ENCODE data around the gene OR6M1. TPM values are rescaled to one million over a fixed set of nuclear protein-coding genes. Genes with fewer than 3 reads are reported as not detected.

OR6M1 gene
- total and polyA plus RNA-seq, 4 donors, result not detected

DNA sequence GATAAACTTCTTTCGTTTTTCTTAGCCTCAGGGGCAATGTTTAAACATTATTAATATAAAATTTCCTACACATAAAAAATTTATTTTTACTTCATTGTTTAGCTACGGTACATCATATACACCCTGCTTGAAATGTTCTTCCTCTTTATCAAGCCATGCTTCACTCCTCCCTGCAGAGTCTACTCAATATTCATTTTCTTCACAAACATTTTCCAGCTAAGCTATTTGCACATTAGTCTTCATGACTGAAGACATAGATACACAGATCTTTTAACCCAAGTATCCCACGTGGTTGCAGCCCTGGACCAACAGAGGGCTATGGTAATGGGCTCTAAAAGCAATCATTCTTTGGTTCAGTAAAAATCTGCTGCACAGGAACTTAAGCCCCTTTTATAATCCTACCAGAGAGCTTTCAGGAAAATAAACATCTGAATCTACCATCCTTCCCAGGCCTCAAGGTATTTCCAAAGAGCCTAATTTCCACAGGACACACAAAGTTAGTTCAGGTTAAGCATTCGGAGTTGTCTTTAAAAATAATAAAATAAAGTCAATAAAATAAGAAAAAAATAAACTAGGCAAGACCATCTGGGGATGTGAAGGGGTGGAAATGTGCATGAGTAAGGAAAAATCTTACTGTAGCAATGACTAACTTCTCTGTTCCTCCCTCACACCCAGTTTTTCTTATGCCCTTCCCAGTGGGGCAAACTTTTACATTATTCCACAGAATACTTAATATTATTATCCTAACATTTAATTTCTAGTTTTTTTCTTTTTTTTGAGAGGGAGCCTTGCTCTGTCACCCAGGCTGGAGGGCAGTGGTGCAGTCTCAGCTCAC is 30.2 kb downstream of the OR6M1 start:
- Histone ChIP-seq H3K36me3 (ENCODE audit: control insufficient read depth in 4 of 4, insufficient read depth in 3 of 4, low read depth in 1 of 4, low read length in 3 of 4) (no peaks in the 10 kb centered on the region), H3K9me3 (ENCODE audit: control insufficient read depth in 4 of 4, low read length in 3 of 4) (no peaks in the 10 kb centered on the region), H3K4me1 (ENCODE audit: control insufficient read depth in 4 of 4, insufficient read depth in 4 of 4, low read length in 3 of 4) (no peaks in the 10 kb centered on the region), H3K9ac (ENCODE audit: low read depth in 1 of 2, low read length in 2 of 2) (no peak overlapping the region), H3K27ac (ENCODE audit: low read depth in 1 of 2, low read length in 2 of 2) (no peak overlapping the region), H3K4me3 (ENCODE audit: low read depth in 1 of 3, low read length in 3 of 3) (no peak overlapping the region), H3K27me3 (ENCODE audit: control insufficient read depth in 4 of 4, insufficient read depth in 4 of 4, low read length in 3 of 4) (peaks cover 0 to 2% (median 0%) of the 10 kb centered on the region in 4 donors)
- no peak for DNase-seq (ENCODE audit: low spot score)
- TF ChIP-seq FOXA1 (IDR thresholded peaks at IDR 0.05) (no peak), SP1 (IDR thresholded peaks at IDR 0.05) (no peak), HNF4A (conservative IDR thresholded peaks at IDR 0.05) (no peak), ATF3 (IDR thresholded peaks at IDR 0.05) (no peak), YY1 (IDR thresholded peaks at IDR 0.05) (no peak), GABPA (IDR thresholded peaks at IDR 0.05 in 1 of 2, conservative IDR thresholded peaks at IDR 0.05 in 1 of 2) (no peak), CTCF (IDR thresholded peaks at IDR 0.05; ENCODE audit: low read depth, low read length, missing input control) (no peak), EGR1 (IDR thresholded peaks at IDR 0.05; ENCODE audit: low read depth in 2 of 2) (no peak), HNF4G (IDR thresholded peaks at IDR 0.05) (no peak), NR2F2 (IDR thresholded peaks at IDR 0.05) (no peak), TAF1 (conservative IDR thresholded peaks at IDR 0.05) (no peak)
- TF ChIP-seq, protein P1, sequence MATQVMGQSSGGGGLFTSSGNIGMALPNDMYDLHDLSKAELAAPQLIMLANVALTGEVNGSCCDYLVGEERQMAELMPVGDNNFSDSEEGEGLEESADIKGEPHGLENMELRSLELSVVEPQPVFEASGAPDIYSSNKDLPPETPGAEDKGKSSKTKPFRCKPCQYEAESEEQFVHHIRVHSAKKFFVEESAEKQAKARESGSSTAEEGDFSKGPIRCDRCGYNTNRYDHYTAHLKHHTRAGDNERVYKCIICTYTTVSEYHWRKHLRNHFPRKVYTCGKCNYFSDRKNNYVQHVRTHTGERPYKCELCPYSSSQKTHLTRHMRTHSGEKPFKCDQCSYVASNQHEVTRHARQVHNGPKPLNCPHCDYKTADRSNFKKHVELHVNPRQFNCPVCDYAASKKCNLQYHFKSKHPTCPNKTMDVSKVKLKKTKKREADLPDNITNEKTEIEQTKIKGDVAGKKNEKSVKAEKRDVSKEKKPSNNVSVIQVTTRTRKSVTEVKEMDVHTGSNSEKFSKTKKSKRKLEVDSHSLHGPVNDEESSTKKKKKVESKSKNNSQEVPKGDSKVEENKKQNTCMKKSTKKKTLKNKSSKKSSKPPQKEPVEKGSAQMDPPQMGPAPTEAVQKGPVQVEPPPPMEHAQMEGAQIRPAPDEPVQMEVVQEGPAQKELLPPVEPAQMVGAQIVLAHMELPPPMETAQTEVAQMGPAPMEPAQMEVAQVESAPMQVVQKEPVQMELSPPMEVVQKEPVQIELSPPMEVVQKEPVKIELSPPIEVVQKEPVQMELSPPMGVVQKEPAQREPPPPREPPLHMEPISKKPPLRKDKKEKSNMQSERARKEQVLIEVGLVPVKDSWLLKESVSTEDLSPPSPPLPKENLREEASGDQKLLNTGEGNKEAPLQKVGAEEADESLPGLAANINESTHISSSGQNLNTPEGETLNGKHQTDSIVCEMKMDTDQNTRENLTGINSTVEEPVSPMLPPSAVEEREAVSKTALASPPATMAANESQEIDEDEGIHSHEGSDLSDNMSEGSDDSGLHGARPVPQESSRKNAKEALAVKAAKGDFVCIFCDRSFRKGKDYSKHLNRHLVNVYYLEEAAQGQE (IDR thresholded peaks at IDR 0.05), result no peak
- TF ChIP-seq, protein P2, sequence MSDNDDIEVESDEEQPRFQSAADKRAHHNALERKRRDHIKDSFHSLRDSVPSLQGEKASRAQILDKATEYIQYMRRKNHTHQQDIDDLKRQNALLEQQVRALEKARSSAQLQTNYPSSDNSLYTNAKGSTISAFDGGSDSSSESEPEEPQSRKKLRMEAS (IDR thresholded peaks at IDR 0.05), result no peak
- WGBS, result 49% methylated on average over 4 of the region's 4 CpGs

GRCh38 chr11:123775289-123775688 is 30.9 kb downstream of the OR6M1 start:
- H3K9me3 ChIP-seq (ENCODE audit: control insufficient read depth in 4 of 4, low read length in 3 of 4), result no peaks in the 10 kb centered on the region
- no peak overlapping the region for H3K4me3 ChIP-seq (ENCODE audit: low read depth in 1 of 3, low read length in 3 of 3)
- H3K4me1 ChIP-seq (ENCODE audit: control insufficient read depth in 4 of 4, insufficient read depth in 4 of 4, low read length in 3 of 4), result no peaks in the 10 kb centered on the region
- no peak for DNase-seq (ENCODE audit: low spot score)
- no peaks in the 10 kb centered on the region for H3K36me3 ChIP-seq (ENCODE audit: control insufficient read depth in 4 of 4, insufficient read depth in 3 of 4, low read depth in 1 of 4, low read length in 3 of 4)
- 84% methylated on average over 1 of the region's 1 CpG for WGBS
- H3K9ac ChIP-seq (ENCODE audit: low read depth in 1 of 2, low read length in 2 of 2), result no peak overlapping the region
- H3K27me3 ChIP-seq (ENCODE audit: control insufficient read depth in 4 of 4, insufficient read depth in 4 of 4, low read length in 3 of 4), result peaks cover 0 to 2% (median 0%) of the 10 kb centered on the region in 4 donors
- H3K27ac ChIP-seq (ENCODE audit: low read depth in 1 of 2, low read length in 2 of 2), result no peak overlapping the region
- TF ChIP-seq ATF3 (IDR thresholded peaks at IDR 0.05), result no peak
- no peak for TF ChIP-seq YY1 (IDR thresholded peaks at IDR 0.05)
- no peak for TF ChIP-seq HNF4G (IDR thresholded peaks at IDR 0.05)
- TF ChIP-seq GABPA (IDR thresholded peaks at IDR 0.05 in 1 of 2, conservative IDR thresholded peaks at IDR 0.05 in 1 of 2), result no peak
- no peak for TF ChIP-seq RXRA (IDR thresholded peaks at IDR 0.05)
- no peak for TF ChIP-seq FOXA2 (IDR thresholded peaks at IDR 0.05)
- TF ChIP-seq CTCF (IDR thresholded peaks at IDR 0.05; ENCODE audit: low read depth, low read length, missing input control), result no peak
- TF ChIP-seq NR2F2 (IDR thresholded peaks at IDR 0.05), result no peak
- no peak for TF ChIP-seq EGR1 (IDR thresholded peaks at IDR 0.05; ENCODE audit: low read depth in 2 of 2)
- no peak for TF ChIP-seq RAD21 (IDR thresholded peaks at IDR 0.05)
- no peak for TF ChIP-seq SP1 (IDR thresholded peaks at IDR 0.05)
- no peak for TF ChIP-seq ZBTB33 (IDR thresholded peaks at IDR 0.05)
- TF ChIP-seq FOXA1 (IDR thresholded peaks at IDR 0.05), result no peak
- TF ChIP-seq, protein P2 (IDR thresholded peaks at IDR 0.05), result no peak
- no peak for TF ChIP-seq TAF1 (conservative IDR thresholded peaks at IDR 0.05)

Measured in liver (tissue), 9 donors.